SK-N-SH (cell line): Measurements from ENCODE around the gene RNF133. TPM values are rescaled to one million over a fixed set of nuclear protein-coding genes. Genes with fewer than 3 reads are reported as not detected.

ENCODE experiments used
- CTCF ChIA-PET: fragments of 300-600, 350-600 bp; formaldehyde crosslinking; extraction: SDS; loops from one replicate; lab custom pipeline; 2021; lab: Yijun Ruan, JAX
- POLR2A ChIA-PET: fragments of 350-600 bp; sonication (Branson Sonifier 250); formaldehyde crosslinking; extraction: SDS; loops from one replicate; lab custom pipeline; 2020; ENCODE audit warnings: antibody characterized with exemption, inconsistent platforms; lab: Yijun Ruan, JAX
- DNase-seq: peaks from one replicate; pipeline ENCODE4 v3.0.0; 2012
- H2AFZ ChIP-seq: fragments of 200-600 bp; sonication (generic); 2 replicates; pipeline ENCODE4 v1.8.1; 2016; ENCODE audit warnings: antibody characterized with exemption, mild to moderate bottlenecking, low read depth
- H3F3A ChIP-seq: fragments of 200-600 bp; sonication (generic); replicated peaks from 2 replicates; pipeline ENCODE3; 2016; ENCODE audit warnings: antibody characterized with exemption, mild to moderate bottlenecking; ENCODE audit not compliant: insufficient read depth
- H3K27ac ChIP-seq, 2 experiments: fragments of 200-500 bp in 1 of 2; fragments of 200-600 bp in 1 of 2; sonication (Bioruptor generic) in 1 of 2; sonication (generic), shearing (Covaris generic) in 1 of 2; 2 replicates each; pipeline versions ENCODE4 v1.5.1 to v1.6.1; 2014 to 2016; ENCODE audit warnings: low read depth in 2 of 2, inconsistent platforms in 1 of 2, low read length in 1 of 2, mild to moderate bottlenecking in 1 of 2, mixed read lengths in 1 of 2
- H3K27me3 ChIP-seq: fragments of 200-600 bp; sonication (generic), shearing (Covaris generic); 2 replicates; pipeline ENCODE4 v1.6.1; 2016; ENCODE audit warnings: mixed run types; ENCODE audit not compliant: insufficient read depth
- H3K36me3 ChIP-seq, 2 experiments: fragments of 200-500 bp in 1 of 2; fragments of 200-600 bp in 1 of 2; sonication (Bioruptor generic) in 1 of 2; sonication (generic) in 1 of 2; replicated peaks in 1 of 2; 2 replicates each; pipeline versions ENCODE3 to v1.5.1; 2014 to 2016; ENCODE audit warnings: low read length in 1 of 2, mild to moderate bottlenecking in 1 of 2; ENCODE audit not compliant: insufficient read depth in 2 of 2, control insufficient read depth in 1 of 2
- H3K4me1 ChIP-seq, 2 experiments: fragments of 200-500 bp in 1 of 2; fragments of 200-600 bp in 1 of 2; sonication (Bioruptor generic) in 1 of 2; sonication (generic), shearing (Covaris generic) in 1 of 2; 2 replicates each; pipeline versions ENCODE4 v1.5.1 to v1.6.1; 2014 to 2016; ENCODE audit warnings: low read depth in 1 of 2, low read length in 1 of 2, mixed run types in 1 of 2; ENCODE audit not compliant: insufficient read depth in 2 of 2, control insufficient read depth in 1 of 2
- H3K4me2 ChIP-seq: fragments of 200-600 bp; sonication (generic), shearing (Covaris generic); 2 replicates; pipeline ENCODE4 v1.6.1; 2017; ENCODE audit warnings: mixed run types
- H3K4me3 ChIP-seq, 2 experiments: fragments of 200-500 bp in 1 of 2; fragments of 200-600 bp in 1 of 2; sonication (Bioruptor generic) in 1 of 2; sonication (generic), shearing (Covaris generic) in 1 of 2; 2 replicates each; pipeline versions ENCODE4 v1.5.1 to v1.8.1; 2014 to 2016; ENCODE audit warnings: low read depth in 2 of 2, inconsistent platforms in 1 of 2, low read length in 1 of 2, mild to moderate bottlenecking in 1 of 2, mixed read lengths in 1 of 2, moderate library complexity in 1 of 2
- H3K79me2 ChIP-seq: fragments of 200-600 bp; sonication (generic); 2 replicates; pipeline ENCODE4 v1.8.1; 2017; ENCODE audit warnings: mild to moderate bottlenecking; ENCODE audit not compliant: insufficient read depth
- H3K9ac ChIP-seq: fragments of 200-600 bp; sonication (generic); 2 replicates; pipeline ENCODE4 v1.6.1; 2017; ENCODE audit warnings: mixed run types
- H3K9me2 ChIP-seq: fragments of 200-600 bp; sonication (generic); 2 replicates; pipeline ENCODE4 v1.6.1; 2017; ENCODE audit warnings: mixed run types
- H3K9me3 ChIP-seq: fragments of 200-600 bp; sonication (generic); 2 replicates; pipeline ENCODE4 v1.6.1; 2017; ENCODE audit warnings: mixed run types, mild to moderate bottlenecking, moderate library complexity
- H4K20me1 ChIP-seq: fragments of 200-600 bp; sonication (generic); 2 replicates; pipeline ENCODE4 v1.6.1; 2017; ENCODE audit warnings: mild to moderate bottlenecking, mixed run types; ENCODE audit not compliant: insufficient read depth
- FOXM1 ChIP-seq: IDR thresholded peaks from 2 replicates; pipeline ENCODE4 v1.4.0; 2012; ENCODE audit warnings: low read depth, mild to moderate bottlenecking
- GABPA ChIP-seq: IDR thresholded peaks from 2 replicates; pipeline ENCODE4 v1.4.0; 2012; ENCODE audit warnings: low read depth, mild to moderate bottlenecking
- JUND ChIP-seq: IDR thresholded peaks from 2 replicates; pipeline ENCODE4 v1.4.0; 2012
- MEF2A ChIP-seq: IDR thresholded peaks from 2 replicates; pipeline ENCODE4 v1.4.0; 2012; ENCODE audit warnings: low read depth, borderline replicate concordance
- NRF1 ChIP-seq: IDR thresholded peaks from 2 replicates; pipeline ENCODE4 v1.6.1; 2012; ENCODE audit warnings: low read depth, mild to moderate bottlenecking, low read length
- WGBS: methylation state at CpG from one replicate; pipeline ENCODE4 v1.1.6; 2017; ENCODE audit warnings: low lambda C conversion rate; 5-methylcytosine and 5-hydroxymethylcytosine counted together
- polyA plus RNA-seq, 3 experiments: library from polyadenylated mRNA; depleted of rRNA; stranded (reverse); fragments of >200 nt; gene quantifications; 2 replicates each; pipeline ENCODE4 v1.2.3, GENCODE V29; 2012
- small RNA-seq, 7 experiments: library from RNA; depleted of rRNA; stranded (forward); fragments of <200 nt; gene quantifications; one replicate each; pipeline ENCODE3, GENCODE V24; 2012
- TF ChIP-seq, protein P1 (sequence below): IDR thresholded peaks from 2 replicates; pipeline ENCODE4 v1.4.0; 2012; ENCODE audit warnings: low read depth
- TF ChIP-seq, protein P2 (sequence below): fragments of 200-600 bp; sonication (generic); IDR thresholded peaks from 2 replicates; pipeline ENCODE4 v1.6.1; 2017; ENCODE audit warnings: antibody characterized with exemption, mild to moderate bottlenecking, moderate library complexity
- TF ChIP-seq, protein P3 (sequence below): IDR thresholded peaks from 2 replicates; pipeline ENCODE4 v1.4.0; 2012; ENCODE audit warnings: low read depth, borderline replicate concordance

RNF133 gene
- polyA plus RNA-seq, 1 of the 3 experiments (the other 2 are of a cell fraction) = 0.03 TPM

DNA sequence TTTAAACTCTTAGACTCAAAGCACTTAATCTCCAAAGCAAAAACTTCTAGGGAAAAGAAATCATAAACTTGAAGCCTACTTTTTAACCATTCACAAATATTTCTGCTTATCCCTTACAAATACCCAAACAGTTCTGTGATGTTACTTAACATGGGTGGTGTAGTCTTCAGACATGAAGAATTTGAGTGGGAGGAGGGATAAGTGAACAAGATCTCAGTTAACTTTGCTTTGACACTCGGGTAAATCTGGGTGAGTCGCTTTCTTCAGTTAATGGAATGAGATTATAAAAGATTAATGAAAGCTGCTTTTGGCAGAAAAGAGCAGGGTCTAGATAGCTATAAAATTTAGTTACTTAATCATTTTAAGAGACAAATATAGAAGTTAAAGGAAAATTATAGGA, 47.5 kb downstream of the RNF133 start:
- H3K9ac ChIP-seq = no peak overlapping the region
- POLR2A ChIA-PET = no interaction called here
- H3K27me3 ChIP-seq = no peaks in the 10 kb centered on the region; the same call in 1 of the 2 replicates
- H3K27ac ChIP-seq = no peak overlapping the region
- H3K9me2 ChIP-seq = no peaks in the 10 kb centered on the region
- no peaks in the 10 kb centered on the region for H3K79me2 ChIP-seq
- TF ChIP-seq JUND (no peak), FOXM1 (no peak), MEF2A (no peak), NRF1 (no peak), GABPA (no peak)
- TF ChIP-seq, protein P1, sequence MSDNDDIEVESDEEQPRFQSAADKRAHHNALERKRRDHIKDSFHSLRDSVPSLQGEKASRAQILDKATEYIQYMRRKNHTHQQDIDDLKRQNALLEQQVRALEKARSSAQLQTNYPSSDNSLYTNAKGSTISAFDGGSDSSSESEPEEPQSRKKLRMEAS = no peak
- TF ChIP-seq, protein P2, sequence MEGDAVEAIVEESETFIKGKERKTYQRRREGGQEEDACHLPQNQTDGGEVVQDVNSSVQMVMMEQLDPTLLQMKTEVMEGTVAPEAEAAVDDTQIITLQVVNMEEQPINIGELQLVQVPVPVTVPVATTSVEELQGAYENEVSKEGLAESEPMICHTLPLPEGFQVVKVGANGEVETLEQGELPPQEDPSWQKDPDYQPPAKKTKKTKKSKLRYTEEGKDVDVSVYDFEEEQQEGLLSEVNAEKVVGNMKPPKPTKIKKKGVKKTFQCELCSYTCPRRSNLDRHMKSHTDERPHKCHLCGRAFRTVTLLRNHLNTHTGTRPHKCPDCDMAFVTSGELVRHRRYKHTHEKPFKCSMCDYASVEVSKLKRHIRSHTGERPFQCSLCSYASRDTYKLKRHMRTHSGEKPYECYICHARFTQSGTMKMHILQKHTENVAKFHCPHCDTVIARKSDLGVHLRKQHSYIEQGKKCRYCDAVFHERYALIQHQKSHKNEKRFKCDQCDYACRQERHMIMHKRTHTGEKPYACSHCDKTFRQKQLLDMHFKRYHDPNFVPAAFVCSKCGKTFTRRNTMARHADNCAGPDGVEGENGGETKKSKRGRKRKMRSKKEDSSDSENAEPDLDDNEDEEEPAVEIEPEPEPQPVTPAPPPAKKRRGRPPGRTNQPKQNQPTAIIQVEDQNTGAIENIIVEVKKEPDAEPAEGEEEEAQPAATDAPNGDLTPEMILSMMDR = no peak
- TF ChIP-seq, protein P3, sequence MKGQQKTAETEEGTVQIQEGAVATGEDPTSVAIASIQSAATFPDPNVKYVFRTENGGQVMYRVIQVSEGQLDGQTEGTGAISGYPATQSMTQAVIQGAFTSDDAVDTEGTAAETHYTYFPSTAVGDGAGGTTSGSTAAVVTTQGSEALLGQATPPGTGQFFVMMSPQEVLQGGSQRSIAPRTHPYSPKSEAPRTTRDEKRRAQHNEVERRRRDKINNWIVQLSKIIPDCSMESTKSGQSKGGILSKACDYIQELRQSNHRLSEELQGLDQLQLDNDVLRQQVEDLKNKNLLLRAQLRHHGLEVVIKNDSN = no peak
- no peak overlapping the region for H3K4me3 ChIP-seq
- no peak for DNase-seq
- no peaks in the 10 kb centered on the region for H3K36me3 ChIP-seq
- no peak overlapping the region for H2AFZ ChIP-seq
- no peaks in the 10 kb centered on the region; a peak in 1 of 4 replicates for H3K4me1 ChIP-seq
- no peaks in the 10 kb centered on the region for H3K9me3 ChIP-seq
- H3K4me2 ChIP-seq = no peak overlapping the region
- 0% methylated on average over 2 of the region's 2 CpGs for WGBS
- no peaks in the 10 kb centered on the region for H4K20me1 ChIP-seq
- no peaks in the 10 kb centered on the region for H3F3A ChIP-seq
- CTCF ChIA-PET = no interaction called here

Small RNA genes lying within 50 kb of the gene (small RNA-seq; reads per million reads assigned to genes)
- gene AC006463.1 = 0 reads per million in 7 experiments

Other genes starting within 250 kb of the RNF133 start
- not detected in 2 replicates for gene RNF148, start 3.8 kb upstream of the RNF133 start, polyA plus RNA-seq (2012; rRNA removed)
- gene CADPS2, start 187.3 kb upstream of the RNF133 start, polyA plus RNA-seq (2012; rRNA removed) = 0.05 TPM in 2 replicates